Measurements from ENCODE around the gene INKA1. TPM values are rescaled to one million over a fixed set of nuclear protein-coding genes. Genes with fewer than 3 reads are reported as not detected.

INKA1 gene
- 1 to 10 TPM; 5.1 to 6.3 TPM for total RNA-seq
- polyA plus RNA-seq (ENCODE audit: insufficient read depth, low read depth, low replicate concordance), result 4.0 TPM
- long read RNA-seq, donor 1, transcript INKA1-201 (2 exons, 1,040 nt), result major isoform, 20 of 64 reads
- long read RNA-seq, donor 1, partial matches to known transcripts, result 39 of 64 reads
- long read RNA-seq, donor 1, other reads (novel, unspliced or antisense), result 5 of 64 reads
- long read RNA-seq, donor 2, transcript INKA1-201 (2 exons, 1,040 nt), result major isoform, 6 of 6 reads
- long read RNA-seq, donor 2, partial matches to known transcripts, result 0 of 6 reads
- long read RNA-seq, donor 2, other reads (novel, unspliced or antisense), result 0 of 6 reads

DNA sequence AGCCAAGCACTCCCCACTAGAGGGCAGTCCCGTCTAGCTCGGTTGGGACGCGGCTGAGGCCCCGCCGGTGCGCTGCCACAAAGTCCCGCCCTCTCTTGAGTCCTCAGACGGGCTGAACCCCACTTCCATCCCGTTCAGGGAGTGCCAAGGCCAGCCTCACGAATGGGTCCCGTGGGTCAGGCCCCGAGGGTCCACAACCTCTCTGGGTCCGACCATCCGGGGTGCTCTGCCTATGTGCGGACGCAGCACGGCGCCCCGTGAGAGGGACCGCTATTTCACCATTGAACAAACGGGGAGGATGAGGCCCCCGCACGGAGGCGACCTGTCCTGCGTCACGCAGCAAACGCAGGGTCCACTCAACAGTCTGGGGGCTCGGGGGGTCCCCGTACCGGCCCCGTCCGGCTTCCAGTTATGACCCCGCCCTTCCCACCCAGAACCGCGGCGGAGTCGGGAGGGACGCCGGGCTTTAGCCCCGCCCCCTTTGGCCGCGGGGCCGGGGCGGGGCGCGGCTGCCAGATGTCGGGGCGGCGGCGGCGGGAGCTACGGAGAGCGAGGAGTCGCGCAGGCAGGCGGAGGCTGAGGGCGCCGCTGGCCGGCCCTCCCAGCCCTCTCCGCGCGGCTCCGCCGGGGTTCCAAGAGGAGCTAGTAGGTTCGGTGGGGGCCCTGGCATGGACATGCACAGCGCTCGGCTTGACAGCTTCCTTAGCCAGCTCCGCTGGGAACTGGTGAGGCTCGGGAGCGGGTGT lies at the start of gene INKA1:
Gene INKA1 (plus strand): TSS at position 543 of the 746 bp plus-strand sequence. CDS start 132 bp downstream, at position 675.
- Histone ChIP-seq H3K4me3 (peak within 1 kb of the TSS; percentile 90 to 92), H3K9me3 (no peaks in the 10 kb centered on the region), H3K27ac (peak within 1 kb of the TSS; percentile 80 to 83), H3K27me3 (no peaks in the 10 kb centered on the region), H3K4me1 (peaks cover 33% of the 10 kb centered on the region), H3K36me3 (ENCODE audit: low read depth, missing control alignments) (no peaks in the 10 kb centered on the region)
- intact Hi-C loops (cut with DNase I; ENCODE audit: low total_unique reads), result loop anchor here (5.0 kb wide), 1 partner anchor 34 kb away; no protein-coding TSS in a partner anchor
- WGBS, 2 donors, result 1% methylated on average over 39 of the region's 71 CpGs; no CpG with 5 or more reads in 1 of the 2 donors
- peak; percentile 93 for DNase-seq
- TF ChIP-seq, protein P1, sequence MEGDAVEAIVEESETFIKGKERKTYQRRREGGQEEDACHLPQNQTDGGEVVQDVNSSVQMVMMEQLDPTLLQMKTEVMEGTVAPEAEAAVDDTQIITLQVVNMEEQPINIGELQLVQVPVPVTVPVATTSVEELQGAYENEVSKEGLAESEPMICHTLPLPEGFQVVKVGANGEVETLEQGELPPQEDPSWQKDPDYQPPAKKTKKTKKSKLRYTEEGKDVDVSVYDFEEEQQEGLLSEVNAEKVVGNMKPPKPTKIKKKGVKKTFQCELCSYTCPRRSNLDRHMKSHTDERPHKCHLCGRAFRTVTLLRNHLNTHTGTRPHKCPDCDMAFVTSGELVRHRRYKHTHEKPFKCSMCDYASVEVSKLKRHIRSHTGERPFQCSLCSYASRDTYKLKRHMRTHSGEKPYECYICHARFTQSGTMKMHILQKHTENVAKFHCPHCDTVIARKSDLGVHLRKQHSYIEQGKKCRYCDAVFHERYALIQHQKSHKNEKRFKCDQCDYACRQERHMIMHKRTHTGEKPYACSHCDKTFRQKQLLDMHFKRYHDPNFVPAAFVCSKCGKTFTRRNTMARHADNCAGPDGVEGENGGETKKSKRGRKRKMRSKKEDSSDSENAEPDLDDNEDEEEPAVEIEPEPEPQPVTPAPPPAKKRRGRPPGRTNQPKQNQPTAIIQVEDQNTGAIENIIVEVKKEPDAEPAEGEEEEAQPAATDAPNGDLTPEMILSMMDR (IDR thresholded peaks at IDR 0.05), result peak in 2 of 3 experiments; percentile 65 to 91
- no peak for TF ChIP-seq POLR2A (IDR thresholded peaks at IDR 0.05)

- Histone ChIP-seq H3K27ac (peak overlapping the region; percentile 55 to 70), H3K4me3 (no peak overlapping the region), H3K4me1 (peaks cover 53% of the 10 kb centered on the region), H3K27me3 (no peaks in the 10 kb centered on the region), H3K9me3 (no peaks in the 10 kb centered on the region), H3K36me3 (ENCODE audit: low read depth, missing control alignments) (no peaks in the 10 kb centered on the region)
- DNase-seq, result no peak
- intact Hi-C loops (cut with DNase I; ENCODE audit: low total_unique reads), result no loop called here
- TF ChIP-seq, protein P1 (IDR thresholded peaks at IDR 0.05), result no peak
- WGBS, 2 donors, result 53 to 82% methylated on average over 1 of the region's 1 CpG
Measured at GRCh38 chr3:49754536-49754935, 48.5 kb upstream of the INKA1 start.

- no peaks in the 10 kb centered on the region for H3K27me3 ChIP-seq
- H3K36me3 ChIP-seq (ENCODE audit: low read depth, missing control alignments), result no peaks in the 10 kb centered on the region
- no peak for TF ChIP-seq POLR2A (IDR thresholded peaks at IDR 0.05)
- TF ChIP-seq, protein P1 (IDR thresholded peaks at IDR 0.05), result no peak
- H3K4me1 ChIP-seq, result peaks cover 51% of the 10 kb centered on the region
- H3K4me3 ChIP-seq, result no peak overlapping the region
- DNase-seq, result no peak
- intact Hi-C loops (cut with DNase I; ENCODE audit: low total_unique reads), result no loop called here
- H3K9me3 ChIP-seq, result no peaks in the 10 kb centered on the region
- WGBS, 2 donors, result 25 to 32% methylated on average over 1 of the region's 1 CpG
- peak overlapping the region; percentile 39 to 48 for H3K27ac ChIP-seq
Measured at GRCh38 chr3:49756036-49756435, 47.0 kb upstream of the INKA1 start.

GRCh38 chr3:49757197-49757596 lies 45.9 kb upstream of the INKA1 start:
- DNase-seq, result no peak
- WGBS, 2 donors, result 49 to 85% methylated on average over 2 of the region's 2 CpGs
- intact Hi-C loops (cut with DNase I; ENCODE audit: low total_unique reads), result no loop called here

More at GRCh38 chr3:49757197-49757596, 45.9 kb upstream of the INKA1 start:
- no peaks in the 10 kb centered on the region for H3K36me3 ChIP-seq (ENCODE audit: low read depth, missing control alignments)
- peaks cover 47% of the 10 kb centered on the region for H3K4me1 ChIP-seq
- H3K27ac ChIP-seq, result peak overlapping the region in 1 of 2 donors; percentile 55
- no peaks in the 10 kb centered on the region for H3K27me3 ChIP-seq
- no peaks in the 10 kb centered on the region for H3K9me3 ChIP-seq
- H3K4me3 ChIP-seq, result no peak overlapping the region
- TF ChIP-seq, protein P1 (IDR thresholded peaks at IDR 0.05), result no peak
- TF ChIP-seq POLR2A (IDR thresholded peaks at IDR 0.05), result no peak
